Stimulated activated CD8-positive, alpha-beta memory T cell treated with anti-CD3 and anti-CD28 coated beads, Interleukin-15, amount 100 ng/mL, for 48 hours (primary cell): ENCODE data around the gene CCDC102A.

Experiments used
- DNase-seq, 2 donors: peaks; one replicate each; pipeline ENCODE4 v3.0.0-alpha.2; 2020; ENCODE audit warnings: low read depth in 2 of 2

The CCDC102A gene

DNA sequence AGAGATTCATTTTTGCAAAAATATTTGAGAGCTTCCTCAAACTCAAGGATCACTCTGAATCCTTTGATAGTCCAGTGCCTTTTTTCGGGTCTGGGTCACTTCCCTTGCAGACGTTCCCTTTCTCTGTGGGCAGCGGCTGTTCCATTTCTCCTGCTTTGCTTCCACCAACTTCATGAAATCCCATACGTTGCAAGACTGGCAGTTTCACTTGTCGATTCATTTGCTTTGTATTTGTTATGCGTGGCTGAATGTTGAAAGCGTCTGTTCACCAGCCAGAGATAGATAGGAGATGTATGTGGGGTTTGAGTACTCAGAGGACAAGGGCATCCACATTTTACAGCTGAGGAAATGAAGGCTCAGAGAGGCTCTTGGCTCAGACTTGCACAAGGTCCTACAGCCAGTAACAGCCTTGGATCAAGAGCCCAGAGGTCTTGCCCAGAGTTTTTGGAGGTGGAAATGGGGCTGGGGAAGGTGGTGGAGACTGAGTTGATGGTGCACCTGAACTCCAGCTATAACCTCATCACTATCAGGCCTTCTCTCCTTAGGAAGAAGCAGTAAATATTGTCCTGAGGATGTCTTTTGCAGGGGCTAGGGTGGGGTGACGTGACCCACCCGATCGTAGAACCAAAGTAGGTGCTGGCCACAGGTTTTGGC is 1.3 kb upstream of the CCDC102A start:
- DNase-seq, result no peak

- DNase-seq, result no peak
These were observed 779 bp upstream of the CCDC102A start for GRCh38 chr16:57537194-57537505.

DNA sequence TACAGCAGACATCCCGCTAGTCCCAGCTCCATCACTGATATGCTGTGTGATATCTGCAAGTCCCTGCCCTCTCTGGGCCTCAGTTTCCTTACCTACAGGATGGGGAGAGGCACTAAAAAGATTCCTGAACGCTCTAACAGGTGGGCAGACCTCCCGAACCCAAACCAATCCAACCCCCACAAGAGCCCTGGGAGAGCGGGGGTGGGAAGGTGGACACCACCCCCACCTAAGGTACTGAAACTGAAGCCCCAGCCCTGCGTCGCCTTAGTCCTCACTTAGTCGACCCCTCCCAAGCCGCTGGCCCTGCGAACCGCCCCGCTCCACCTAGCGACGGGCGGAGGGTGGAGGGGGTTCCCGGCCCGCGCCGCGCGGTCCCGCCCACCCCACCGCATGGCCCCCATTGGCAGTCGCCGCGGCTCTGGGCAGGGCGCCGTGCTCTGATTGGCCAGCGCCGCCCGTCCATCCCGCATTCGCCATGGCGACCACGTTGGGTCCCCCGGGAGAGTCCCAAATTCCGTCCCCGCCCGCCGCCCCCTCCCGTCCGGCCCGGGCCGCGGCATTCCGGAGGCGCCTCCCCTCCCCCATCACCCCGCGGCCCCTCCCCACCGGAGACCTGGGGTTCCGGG is 578 bp downstream of the CCDC102A start:
- peak; percentile 92 to 97 for DNase-seq

GRCh38 chr16:57534881-57535658 is 1.3 kb downstream of the CCDC102A start:
- no peak for DNase-seq

DNA sequence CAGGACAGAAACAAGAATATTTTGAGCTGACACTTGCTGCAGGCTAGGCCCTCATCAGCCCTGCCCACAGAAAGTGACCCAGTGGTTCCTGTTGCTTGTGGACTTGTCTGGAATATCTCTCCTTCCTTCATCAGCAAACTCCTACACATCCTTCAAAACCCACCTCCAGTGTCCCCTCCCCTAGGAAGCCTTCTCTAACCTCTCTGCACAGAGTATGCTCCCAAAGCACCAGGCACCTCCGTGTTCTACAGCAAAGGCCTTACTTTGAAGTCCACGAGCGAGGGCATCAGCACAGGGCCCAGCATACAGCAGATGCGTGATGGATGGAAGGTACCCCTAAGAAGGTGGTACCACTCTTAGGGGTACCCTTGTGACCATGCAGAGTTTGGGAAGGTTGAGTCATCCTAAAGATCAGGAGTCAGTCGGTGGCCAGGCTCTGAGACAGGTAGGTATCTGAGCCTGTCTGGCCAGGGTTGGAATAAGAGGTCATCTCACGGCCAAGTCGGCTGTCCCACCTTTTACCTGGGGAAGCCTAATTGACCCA is 2.0 kb downstream of the CCDC102A start:
- DNase-seq, result no peak

- DNase-seq, result no peak
These were observed 2.7 kb downstream of the CCDC102A start for GRCh38 chr16:57533431-57534336.

- no peak for DNase-seq
These were observed 4.1 kb downstream of the CCDC102A start for GRCh38 chr16:57532266-57532625.

DNA sequence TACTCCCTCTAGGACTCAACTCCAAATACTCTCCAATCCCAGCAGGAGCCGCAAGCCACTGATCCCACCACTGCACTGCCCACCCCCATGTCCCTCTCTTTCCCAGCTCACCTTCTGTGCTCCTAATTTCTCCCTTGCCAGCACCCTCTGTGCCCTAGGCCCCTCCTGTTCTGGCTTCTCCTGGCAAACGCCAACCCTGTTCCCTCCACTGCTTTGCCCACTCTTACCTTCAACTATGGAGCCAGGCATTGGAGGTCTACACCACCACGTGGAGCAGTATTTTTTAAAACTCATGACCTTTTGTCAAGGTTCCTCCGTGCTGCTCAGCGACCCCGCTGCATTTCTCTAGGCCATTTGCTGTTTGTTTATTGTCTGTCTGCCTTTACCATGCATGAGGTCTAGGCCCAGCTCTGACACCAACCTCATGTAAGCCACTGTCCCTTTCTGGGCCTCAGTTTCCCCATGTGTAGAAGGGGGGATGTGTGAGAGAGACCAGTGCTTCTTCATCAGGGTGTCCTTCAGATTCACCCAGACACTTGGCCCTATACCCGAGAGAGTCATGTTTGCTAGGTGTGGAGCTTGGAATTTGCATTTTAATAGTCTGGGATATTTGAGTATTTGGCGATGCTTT is 4.6 kb downstream of the CCDC102A start:
- no peak for DNase-seq

GRCh38 chr16:57531253-57531575 is 5.2 kb downstream of the CCDC102A start:
- no peak for DNase-seq

- DNase-seq, result no peak
These were observed 5.7 kb downstream of the CCDC102A start for GRCh38 chr16:57530522-57531252.

DNA sequence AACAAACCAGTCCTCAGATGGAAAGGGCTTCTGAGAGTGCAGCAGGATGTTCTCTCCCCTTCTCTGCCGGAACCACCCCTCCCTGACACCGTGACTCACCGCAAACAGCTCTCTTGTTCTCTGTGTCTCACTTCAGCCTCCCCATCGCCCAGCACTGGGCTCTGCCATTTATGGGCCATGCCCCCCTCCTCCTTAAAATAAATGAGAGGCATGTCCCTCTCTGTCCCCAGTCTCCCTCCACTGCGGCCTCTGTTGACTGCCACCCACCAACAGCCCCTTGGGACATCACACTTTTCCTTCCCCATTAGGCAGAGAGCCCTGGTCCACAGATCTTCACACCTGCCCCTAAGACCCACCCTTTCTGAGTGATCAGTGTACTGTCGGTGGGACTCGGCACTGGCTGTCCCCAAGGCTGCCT is 6.3 kb downstream of the CCDC102A start:
- peak; percentile 60 to 61 for DNase-seq

DNA sequence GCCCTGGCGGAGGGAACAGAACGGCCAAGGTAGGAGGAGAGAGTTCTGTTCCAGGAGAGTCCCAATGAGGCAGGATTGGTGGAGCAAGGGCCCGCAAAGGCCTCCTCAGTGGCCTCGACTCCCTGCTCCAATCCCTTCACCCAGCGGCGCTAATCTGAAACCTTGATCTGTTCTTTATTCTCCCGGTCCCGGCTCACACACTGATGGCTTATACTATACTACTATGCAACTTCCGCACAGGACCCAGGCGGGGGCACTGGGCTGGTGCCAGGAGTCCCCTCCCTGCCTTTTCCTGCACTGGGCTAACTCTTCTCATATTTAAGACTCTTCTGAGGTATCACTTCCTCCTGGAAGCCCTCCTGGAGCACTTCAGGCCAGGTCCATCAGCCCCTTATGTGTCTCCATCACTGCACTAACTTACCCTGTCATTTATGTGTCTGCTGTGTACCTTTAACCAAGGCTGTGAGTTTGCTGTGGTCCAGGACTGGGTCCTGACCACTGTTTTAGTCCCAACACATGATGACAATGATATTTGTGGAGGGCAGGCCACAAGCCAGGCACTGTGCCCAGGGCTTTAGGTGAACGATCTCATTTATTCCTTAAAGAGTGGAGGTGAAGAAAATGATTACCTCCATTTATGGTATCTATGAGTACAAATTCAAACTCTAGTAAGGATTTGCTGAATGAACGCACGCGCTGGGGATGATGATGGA is 6.8 kb downstream of the CCDC102A start:
- DNase-seq, result no peak

DNA sequence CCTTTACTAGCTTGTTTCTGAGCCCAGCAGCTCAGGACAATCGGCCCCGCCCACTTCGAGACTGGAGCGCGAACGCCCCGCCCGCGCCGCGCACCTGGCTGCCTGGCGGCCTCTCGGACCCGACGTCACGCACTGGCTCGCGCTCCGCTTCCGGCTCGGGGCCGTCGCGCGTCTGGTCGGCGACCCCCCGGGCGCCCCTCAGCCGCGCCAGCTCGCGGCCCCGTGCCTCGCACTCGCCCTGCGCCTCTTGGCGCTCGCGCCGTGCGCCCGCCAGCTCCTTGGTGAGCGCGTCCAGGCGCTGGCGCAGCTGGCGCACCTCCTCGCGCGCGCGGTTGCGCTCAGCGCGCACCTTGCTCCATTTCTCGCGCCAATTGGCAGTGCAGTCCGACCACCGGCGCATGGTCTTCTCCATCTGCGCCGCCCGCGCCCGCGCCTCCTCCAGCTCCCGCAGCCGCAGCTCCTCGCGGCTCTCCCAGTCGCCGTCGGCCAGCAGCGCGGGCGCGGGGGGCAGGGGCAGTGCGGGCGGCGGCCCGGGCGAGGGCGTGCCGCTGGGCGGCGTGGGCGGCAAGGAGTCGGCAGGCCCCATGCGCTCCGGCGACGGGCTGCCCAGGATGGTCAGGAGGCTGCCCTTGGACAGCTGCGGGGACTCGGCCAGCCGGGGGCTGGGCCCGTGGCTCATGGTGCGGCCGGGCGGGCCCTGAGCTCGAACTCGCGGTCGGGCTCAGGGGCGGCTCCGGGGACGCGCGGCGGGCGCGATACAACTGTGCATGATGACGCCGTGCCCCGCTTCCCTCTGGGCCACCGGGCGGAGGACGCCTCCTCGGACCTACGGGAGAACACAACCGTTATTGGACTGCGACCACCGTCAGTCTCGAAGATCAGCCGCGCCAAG is 7.6 kb downstream of the CCDC102A start:
- DNase-seq, result no peak

- DNase-seq, result no peak
These were observed 8.6 kb downstream of the CCDC102A start for GRCh38 chr16:57527610-57528360.

GRCh38 chr16:57527027-57527426 is 9.3 kb downstream of the CCDC102A start:
- no peak for DNase-seq

GRCh38 chr16:57526498-57526897 is 9.9 kb downstream of the CCDC102A start:
- no peak for DNase-seq

GRCh38 chr16:57525761-57526160 is 10.6 kb downstream of the CCDC102A start:
- no peak for DNase-seq

DNA sequence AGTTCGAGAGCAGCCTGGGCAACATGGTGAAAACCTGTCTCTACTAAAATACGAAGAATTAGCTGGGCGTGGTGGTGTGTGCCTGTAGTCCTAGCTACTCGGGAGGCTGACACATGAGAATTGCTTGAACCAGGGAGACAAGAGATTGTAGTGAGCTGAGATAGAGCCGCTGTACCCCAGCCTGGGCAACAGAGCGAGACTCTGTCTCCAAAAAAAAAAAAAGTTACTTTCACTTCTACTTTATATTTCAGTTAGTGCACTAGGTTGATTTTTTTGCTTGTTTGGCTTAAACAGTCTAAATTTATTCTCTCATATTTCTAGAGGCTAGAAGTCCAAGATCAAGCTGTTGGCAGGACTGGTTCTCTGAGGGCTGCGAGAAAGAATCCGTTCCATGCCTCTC is 13.4 kb downstream of the CCDC102A start:
- DNase-seq, result no peak
